Adipocyte (in vitro differentiated cells): ENCODE measurements around the gene DNAI4.

Experiments
- DNase-seq: peaks from one replicate; pipeline ENCODE4 v3.0.0-alpha.2; 2015; ENCODE audit warnings: low read depth
- H3K27me3 ChIP-seq: replicated peaks from 2 replicates; pipeline ENCODE4 v1.7.0; 2013; ENCODE audit warnings: mild to moderate bottlenecking, low read length, moderate library complexity; ENCODE audit not compliant: control insufficient read depth, insufficient read depth
- H3K36me3 ChIP-seq: 2 replicates; pipeline ENCODE4 v1.7.0; 2013; ENCODE audit warnings: low read length, mild to moderate bottlenecking, moderate library complexity; ENCODE audit not compliant: control insufficient read depth, insufficient read depth, severe bottlenecking
- H3K4me1 ChIP-seq: 2 replicates; pipeline ENCODE4 v1.7.0; 2013; ENCODE audit warnings: mild to moderate bottlenecking, low read length, moderate library complexity; ENCODE audit not compliant: control insufficient read depth, insufficient read depth
- H3K4me3 ChIP-seq: 2 replicates; pipeline ENCODE4 v1.7.0; 2013; ENCODE audit warnings: mild to moderate bottlenecking, low read length, moderate library complexity
- H3K9ac ChIP-seq: 2 replicates; pipeline ENCODE4 v1.7.0; 2013; ENCODE audit warnings: mild to moderate bottlenecking, low read length, moderate library complexity
- H3K9me3 ChIP-seq: 2 replicates; pipeline ENCODE4 v1.7.0; 2013; ENCODE audit warnings: mild to moderate bottlenecking, low read length, moderate library complexity; ENCODE audit not compliant: control insufficient read depth

Gene DNAI4

GRCh38 chr1:66777831-66778230, 146.8 kb downstream of the DNAI4 start:
- no peak for DNase-seq
- Histone ChIP-seq H3K9me3 (no peaks in the 10 kb centered on the region), H3K4me3 (no peak overlapping the region)

GRCh38 chr1:66775646-66776045, 149.0 kb downstream of the DNAI4 start:
- Histone ChIP-seq H3K36me3 (no peaks in the 10 kb centered on the region), H3K9me3 (no peaks in the 10 kb centered on the region), H3K4me1 (peaks cover 5% of the 10 kb centered on the region), H3K4me3 (no peak overlapping the region), H3K9ac (no peak overlapping the region), H3K27me3 (no peaks in the 10 kb centered on the region)
- no peak for DNase-seq

More at GRCh38 chr1:66777831-66778230, 146.8 kb downstream of the DNAI4 start:
- Histone ChIP-seq H3K4me1 (peaks cover 5% of the 10 kb centered on the region), H3K27me3 (no peaks in the 10 kb centered on the region), H3K36me3 (no peaks in the 10 kb centered on the region), H3K9ac (no peak overlapping the region)

DNA sequence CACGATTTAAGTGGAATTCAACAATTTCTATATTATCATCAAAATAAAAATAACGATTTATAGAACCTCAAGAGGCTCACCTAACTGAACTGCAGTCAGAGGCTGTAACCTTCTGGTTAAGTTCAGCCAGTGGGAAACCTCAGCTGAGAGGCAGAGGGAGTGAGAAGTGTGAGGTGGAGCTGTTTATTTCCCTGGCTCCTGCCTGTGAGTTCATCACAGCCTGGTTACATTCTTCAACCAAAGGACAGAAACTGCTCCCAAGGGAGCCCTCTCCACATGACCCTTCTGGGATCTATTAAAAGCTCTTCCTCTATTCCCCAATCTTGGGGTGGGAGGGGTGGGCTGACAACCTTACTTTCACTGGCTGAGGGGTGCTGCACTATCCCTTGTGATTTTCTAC, 150.2 kb downstream of the DNAI4 start:
- no peak for DNase-seq

DNA sequence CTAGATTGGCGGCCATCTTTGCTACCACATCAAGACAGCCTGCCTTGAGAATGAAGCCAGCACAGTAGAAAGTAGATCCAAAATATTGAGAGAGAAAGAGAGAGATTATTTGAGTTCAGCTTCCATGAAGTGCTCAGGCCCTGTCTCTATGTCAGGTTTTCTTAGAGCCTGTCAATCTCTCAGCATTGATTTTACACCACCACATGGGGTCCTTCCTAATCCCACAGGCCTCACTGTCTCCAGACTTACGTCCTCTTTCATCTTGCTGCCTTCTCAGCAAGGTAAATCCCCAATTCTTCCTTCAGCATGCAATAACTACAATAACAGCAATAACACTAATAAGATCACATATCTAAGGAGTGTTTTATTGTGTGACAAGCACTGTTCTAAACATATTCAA, 151.4 kb downstream of the DNAI4 start:
- Histone ChIP-seq H3K9me3 (no peaks in the 10 kb centered on the region), H3K4me3 (no peak overlapping the region), H3K27me3 (no peaks in the 10 kb centered on the region), H3K9ac (no peak overlapping the region), H3K36me3 (no peaks in the 10 kb centered on the region), H3K4me1 (peaks cover 2% of the 10 kb centered on the region)
- no peak for DNase-seq

More for the DNA sequence above, 150.2 kb downstream of the DNAI4 start:
- H3K4me1 ChIP-seq: peaks cover 5% of the 10 kb centered on the region
- H3K4me3 ChIP-seq: no peak overlapping the region
- no peaks in the 10 kb centered on the region for H3K9me3 ChIP-seq
- H3K27me3 ChIP-seq: no peaks in the 10 kb centered on the region
- H3K36me3 ChIP-seq: no peaks in the 10 kb centered on the region
- H3K9ac ChIP-seq: no peak overlapping the region

GRCh38 chr1:66770694-66771093, 154.0 kb downstream of the DNAI4 start:
- Histone ChIP-seq H3K4me3 (no peak overlapping the region), H3K9ac (no peak overlapping the region), H3K36me3 (no peaks in the 10 kb centered on the region), H3K9me3 (no peaks in the 10 kb centered on the region), H3K27me3 (no peaks in the 10 kb centered on the region), H3K4me1 (no peaks in the 10 kb centered on the region)
- no peak for DNase-seq

GRCh38 chr1:66770240-66770639, 154.4 kb downstream of the DNAI4 start:
- Histone ChIP-seq H3K9ac (no peak overlapping the region), H3K27me3 (no peaks in the 10 kb centered on the region), H3K4me3 (no peak overlapping the region), H3K4me1 (no peaks in the 10 kb centered on the region), H3K9me3 (no peaks in the 10 kb centered on the region), H3K36me3 (no peaks in the 10 kb centered on the region)
- no peak for DNase-seq

- no peak overlapping the region for H3K9ac ChIP-seq
- no peak overlapping the region for H3K4me3 ChIP-seq
- no peaks in the 10 kb centered on the region for H3K9me3 ChIP-seq
- no peaks in the 10 kb centered on the region for H3K4me1 ChIP-seq
- no peaks in the 10 kb centered on the region for H3K36me3 ChIP-seq
- H3K27me3 ChIP-seq: no peaks in the 10 kb centered on the region
- DNase-seq: no peak
Observed at GRCh38 chr1:66769512-66770229, 155.0 kb downstream of the DNAI4 start.

DNA sequence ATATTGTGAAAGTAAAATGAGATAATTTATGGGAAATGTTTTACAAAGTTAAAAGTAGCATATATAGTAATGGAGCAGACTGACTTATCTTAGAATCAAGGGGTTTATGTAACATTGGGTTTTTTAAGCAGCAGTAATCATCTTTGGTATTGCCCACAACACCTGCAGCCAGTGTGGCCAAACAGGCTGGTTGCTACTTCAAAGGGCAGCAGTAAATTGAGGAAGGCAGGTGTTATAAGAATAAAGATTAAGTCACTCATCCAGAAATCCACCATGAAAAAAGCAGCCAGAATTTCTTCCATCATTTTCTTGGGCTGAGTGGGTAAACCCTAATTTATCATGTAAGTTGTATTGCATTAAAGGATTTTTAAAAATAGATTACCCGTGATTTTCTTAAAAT, 155.7 kb downstream of the DNAI4 start:
- H3K36me3 ChIP-seq: no peaks in the 10 kb centered on the region
- no peaks in the 10 kb centered on the region for H3K9me3 ChIP-seq
- no peak overlapping the region for H3K9ac ChIP-seq
- no peaks in the 10 kb centered on the region for H3K4me1 ChIP-seq
- no peaks in the 10 kb centered on the region for H3K27me3 ChIP-seq
- no peak overlapping the region for H3K4me3 ChIP-seq
- DNase-seq: no peak

DNA sequence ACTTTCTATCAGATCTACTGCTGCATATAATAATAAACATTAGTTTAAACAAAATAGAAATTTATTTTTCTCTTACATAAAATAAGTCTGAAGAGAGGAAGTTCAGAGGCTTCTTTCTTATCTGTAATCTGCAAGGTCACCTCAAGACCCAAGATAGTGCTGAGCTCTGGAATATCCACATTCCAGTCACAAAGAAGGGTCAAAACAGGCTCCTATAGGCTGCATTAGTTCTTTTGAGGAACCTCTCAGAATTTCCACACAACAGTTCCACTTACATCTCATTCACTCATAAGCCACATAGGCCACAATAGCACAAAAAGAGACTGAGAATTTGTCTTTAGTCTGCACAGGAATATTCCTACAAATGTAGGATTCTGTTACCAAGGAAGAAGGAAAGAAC, 157.0 kb downstream of the DNAI4 start:
- Histone ChIP-seq H3K9ac (no peak overlapping the region), H3K27me3 (no peaks in the 10 kb centered on the region), H3K4me1 (no peaks in the 10 kb centered on the region), H3K4me3 (no peak overlapping the region), H3K36me3 (no peaks in the 10 kb centered on the region), H3K9me3 (no peaks in the 10 kb centered on the region)
- no peak for DNase-seq

- H3K9ac ChIP-seq: no peak overlapping the region
- H3K9me3 ChIP-seq: no peaks in the 10 kb centered on the region
- no peaks in the 10 kb centered on the region for H3K36me3 ChIP-seq
- H3K4me3 ChIP-seq: no peak overlapping the region
- no peaks in the 10 kb centered on the region for H3K27me3 ChIP-seq
- H3K4me1 ChIP-seq: no peaks in the 10 kb centered on the region
- DNase-seq: peak; percentile 83
Observed at GRCh38 chr1:66764994-66765578, 159.6 kb downstream of the DNAI4 start.
